HepG2 (cell line): ENCODE results near the gene FAH.

Experiments
- CBX5 ChIP-seq: sonication (generic); formaldehyde crosslinking; IDR thresholded peaks from 2 replicates; pipeline ENCODE4 v1.4.0; 2020; ENCODE audit warnings: missing genetic modification reagents, borderline replicate concordance
- PCBP1 ChIP-seq: fragments of 200-400 bp; formaldehyde crosslinking; IDR thresholded peaks from 2 replicates; pipeline ENCODE4 v1.6.1; 2017; ENCODE audit warnings: mild to moderate bottlenecking, low read depth, low read length, borderline replicate concordance
- POLR2A ChIP-seq, 2 experiments: IDR thresholded peaks; 2 replicates each; pipeline ENCODE4 v1.6.1; 2011; ENCODE audit warnings: low read depth in 2 of 2, low read length in 2 of 2, mild to moderate bottlenecking in 1 of 2, moderate library complexity in 1 of 2; ENCODE audit not compliant: insufficient read depth in 1 of 2
- ZFX ChIP-seq: sonication (generic); formaldehyde crosslinking; IDR thresholded peaks from 2 replicates; pipeline ENCODE4 v1.4.0; 2020; ENCODE audit warnings: mild to moderate bottlenecking, low read depth, missing genetic modification reagents, moderate library complexity
- ZNF224 ChIP-seq: sonication (generic); formaldehyde crosslinking; IDR thresholded peaks from 2 replicates; pipeline ENCODE4 v1.5.0; 2020; ENCODE audit warnings: mild to moderate bottlenecking, missing genetic modification reagents

- TF ChIP-seq POLR2A (IDR thresholded peaks at IDR 0.05; ENCODE audit: insufficient read depth in 1 of 2, low read depth in 2 of 2, low read length in 2 of 2) (no peak), PCBP1 (no peak), ZNF224 (CRISPR knock-in tag) (no peak), ZFX (CRISPR knock-in tag) (no peak), CBX5 (CRISPR knock-in tag) (no peak)
Observed at GRCh38 chr15:80141916-80142598, 10.7 kb upstream of the FAH start.
